GM19328 (cell line): ENCODE results near the gene SLC38A10.
"Not testable (repeated sequence)": the region's sequence is repeated elsewhere in the genome, so short reads cannot be mapped to it uniquely, and the experiment has no call there.

Experiments used
- ATAC-seq: cut with Tn5 transposase; IDR thresholded peaks from one replicate; pipeline ENCODE4 v1.9.1; 2021; ENCODE audit warnings: mild to moderate bottlenecking, moderate library complexity; ENCODE audit not compliant: unreplicated experiment

The SLC38A10 gene

GRCh38 chr17:81313776-81314397, 18.8 kb upstream of the SLC38A10 start:
- ATAC-seq: no peak

GRCh38 chr17:81312624-81313325, 17.7 kb upstream of the SLC38A10 start:
- no peak for ATAC-seq

- no peak for ATAC-seq
These were observed 16.8 kb upstream of the SLC38A10 start for GRCh38 chr17:81311946-81312345.

GRCh38 chr17:81310949-81311550, 15.9 kb upstream of the SLC38A10 start:
- no peak for ATAC-seq

GRCh38 chr17:81309859-81310839, 15.0 kb upstream of the SLC38A10 start:
- ATAC-seq: no peak

GRCh38 chr17:81309140-81309858, 14.2 kb upstream of the SLC38A10 start:
- no peak for ATAC-seq

GRCh38 chr17:81308784-81309139, 13.7 kb upstream of the SLC38A10 start:
- ATAC-seq: not testable (repeated sequence)

GRCh38 chr17:81307636-81308560, 12.8 kb upstream of the SLC38A10 start:
- no peak for ATAC-seq

GRCh38 chr17:81306898-81307510, 11.9 kb upstream of the SLC38A10 start:
- no peak for ATAC-seq

GRCh38 chr17:81306491-81306890, 11.4 kb upstream of the SLC38A10 start:
- ATAC-seq: no peak

- ATAC-seq: no peak
These were observed 10.0 kb upstream of the SLC38A10 start for GRCh38 chr17:81305051-81305630.

GRCh38 chr17:81304196-81305015, 9.3 kb upstream of the SLC38A10 start:
- ATAC-seq: no peak

GRCh38 chr17:81303385-81303784, 8.3 kb upstream of the SLC38A10 start:
- ATAC-seq: no peak

- ATAC-seq: no peak
These were observed 7.8 kb upstream of the SLC38A10 start for GRCh38 chr17:81302861-81303333.

GRCh38 chr17:81302324-81302723, 7.2 kb upstream of the SLC38A10 start:
- no peak for ATAC-seq

- ATAC-seq: no peak
These were observed 6.4 kb upstream of the SLC38A10 start for GRCh38 chr17:81301195-81302144.
